Measurements from ENCODE around the gene ASAP3.

The ASAP3 gene

GRCh38 chr1:23525558-23526250, 41.7 kb upstream of the ASAP3 start:
- peak overlapping the region; percentile 40 for H3K4me3 ChIP-seq (IDR thresholded peaks at IDR 0.05; ENCODE audit: insufficient read depth, low read depth, low read length)
- peak overlapping the region; percentile 87 for H3K27ac ChIP-seq
- peak overlapping the region; percentile 98 for H3K4me2 ChIP-seq
- TF ChIP-seq, protein P1, sequence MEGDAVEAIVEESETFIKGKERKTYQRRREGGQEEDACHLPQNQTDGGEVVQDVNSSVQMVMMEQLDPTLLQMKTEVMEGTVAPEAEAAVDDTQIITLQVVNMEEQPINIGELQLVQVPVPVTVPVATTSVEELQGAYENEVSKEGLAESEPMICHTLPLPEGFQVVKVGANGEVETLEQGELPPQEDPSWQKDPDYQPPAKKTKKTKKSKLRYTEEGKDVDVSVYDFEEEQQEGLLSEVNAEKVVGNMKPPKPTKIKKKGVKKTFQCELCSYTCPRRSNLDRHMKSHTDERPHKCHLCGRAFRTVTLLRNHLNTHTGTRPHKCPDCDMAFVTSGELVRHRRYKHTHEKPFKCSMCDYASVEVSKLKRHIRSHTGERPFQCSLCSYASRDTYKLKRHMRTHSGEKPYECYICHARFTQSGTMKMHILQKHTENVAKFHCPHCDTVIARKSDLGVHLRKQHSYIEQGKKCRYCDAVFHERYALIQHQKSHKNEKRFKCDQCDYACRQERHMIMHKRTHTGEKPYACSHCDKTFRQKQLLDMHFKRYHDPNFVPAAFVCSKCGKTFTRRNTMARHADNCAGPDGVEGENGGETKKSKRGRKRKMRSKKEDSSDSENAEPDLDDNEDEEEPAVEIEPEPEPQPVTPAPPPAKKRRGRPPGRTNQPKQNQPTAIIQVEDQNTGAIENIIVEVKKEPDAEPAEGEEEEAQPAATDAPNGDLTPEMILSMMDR (conservative IDR thresholded peaks at IDR 0.05; ENCODE audit: low read depth, low read length) = no peak
- H3K36me3 ChIP-seq (ENCODE audit: insufficient read depth) = peaks cover 13% of the 10 kb centered on the region; the same call in 1 of the 2 replicates
- no peak overlapping the region for H2AFZ ChIP-seq (ENCODE audit: low read depth)
- no peaks in the 10 kb centered on the region for H3K27me3 ChIP-seq (ENCODE audit: insufficient read depth, low read depth)
- H3K79me2 ChIP-seq (ENCODE audit: insufficient read depth, low read depth) = peaks cover 81% of the 10 kb centered on the region
- no peaks in the 10 kb centered on the region for H4K20me1 ChIP-seq (ENCODE audit: insufficient read depth)
- H3K9ac ChIP-seq = peak overlapping the region; percentile 63; the same call in 1 of the 2 replicates
- H3K4me1 ChIP-seq (ENCODE audit: low read depth, poor library complexity, severe bottlenecking) = peaks cover 74% of the 10 kb centered on the region

GRCh38 chr1:23524716-23525401, 40.9 kb upstream of the ASAP3 start:
- peak overlapping the region; percentile 98 for H3K4me2 ChIP-seq
- no peak overlapping the region for H2AFZ ChIP-seq (ENCODE audit: low read depth)
- peaks cover 73% of the 10 kb centered on the region for H3K79me2 ChIP-seq (ENCODE audit: insufficient read depth, low read depth)
- H3K4me3 ChIP-seq (IDR thresholded peaks at IDR 0.05; ENCODE audit: insufficient read depth, low read depth, low read length) = no peak overlapping the region
- TF ChIP-seq, protein P1 (conservative IDR thresholded peaks at IDR 0.05; ENCODE audit: low read depth, low read length) = no peak
- H3K9ac ChIP-seq = peak overlapping the region; percentile 63; the same call in 1 of the 2 replicates
- H3K27ac ChIP-seq = peak overlapping the region; percentile 87
- no peaks in the 10 kb centered on the region for H4K20me1 ChIP-seq (ENCODE audit: insufficient read depth)
- H3K36me3 ChIP-seq (ENCODE audit: insufficient read depth) = peaks cover 13% of the 10 kb centered on the region; the same call in 1 of the 2 replicates
- no peaks in the 10 kb centered on the region for H3K27me3 ChIP-seq (ENCODE audit: insufficient read depth, low read depth)
- H3K4me1 ChIP-seq (ENCODE audit: low read depth, poor library complexity, severe bottlenecking) = peaks cover 74% of the 10 kb centered on the region

GRCh38 chr1:23524163-23524562, 40.2 kb upstream of the ASAP3 start:
- Histone ChIP-seq H3K36me3 (ENCODE audit: insufficient read depth) (peaks cover 14% of the 10 kb centered on the region), H4K20me1 (ENCODE audit: insufficient read depth) (no peaks in the 10 kb centered on the region), H3K4me1 (ENCODE audit: low read depth, poor library complexity, severe bottlenecking) (peaks cover 73% of the 10 kb centered on the region), H3K79me2 (ENCODE audit: insufficient read depth, low read depth) (peaks cover 70% of the 10 kb centered on the region), H3K4me3 (IDR thresholded peaks at IDR 0.05; ENCODE audit: insufficient read depth, low read depth, low read length) (no peak overlapping the region), H3K4me2 (peak overlapping the region; percentile 98), H3K9ac (no peak overlapping the region), H3K27ac (peak overlapping the region; percentile 87), H3K27me3 (ENCODE audit: insufficient read depth, low read depth) (no peaks in the 10 kb centered on the region), H2AFZ (ENCODE audit: low read depth) (no peak overlapping the region)
- TF ChIP-seq, protein P1 (conservative IDR thresholded peaks at IDR 0.05; ENCODE audit: low read depth, low read length) = no peak

- peaks cover 66% of the 10 kb centered on the region for H3K79me2 ChIP-seq (ENCODE audit: insufficient read depth, low read depth)
- H3K36me3 ChIP-seq (ENCODE audit: insufficient read depth) = peaks cover 22% of the 10 kb centered on the region
Observed at GRCh38 chr1:23522244-23522982, 38.4 kb upstream of the ASAP3 start.

More at GRCh38 chr1:23522244-23522982, 38.4 kb upstream of the ASAP3 start:
- no peaks in the 10 kb centered on the region for H3K27me3 ChIP-seq (ENCODE audit: insufficient read depth, low read depth)
- TF ChIP-seq, protein P1 (conservative IDR thresholded peaks at IDR 0.05; ENCODE audit: low read depth, low read length) = no peak
- no peak overlapping the region; the same call in 1 of the 2 replicates for H3K27ac ChIP-seq
- no peak overlapping the region for H3K9ac ChIP-seq
- H4K20me1 ChIP-seq (ENCODE audit: insufficient read depth) = no peaks in the 10 kb centered on the region
- no peak overlapping the region for H2AFZ ChIP-seq (ENCODE audit: low read depth)
- no peak overlapping the region for H3K4me3 ChIP-seq (IDR thresholded peaks at IDR 0.05; ENCODE audit: insufficient read depth, low read depth, low read length)
- peaks cover 58% of the 10 kb centered on the region for H3K4me1 ChIP-seq (ENCODE audit: low read depth, poor library complexity, severe bottlenecking)
- peak overlapping the region; percentile 98 for H3K4me2 ChIP-seq

Data from KMS-11 (cell line).